GM19328 (cell line): ENCODE data around the gene FAM50A.
A peak's percentile ranks its signal among the peaks of the same experiment; 100 is the strongest.

Source experiments
- ATAC-seq: cut with Tn5 transposase; IDR thresholded peaks from one replicate; pipeline ENCODE4 v1.9.1; 2021; ENCODE audit warnings: mild to moderate bottlenecking, moderate library complexity; ENCODE audit not compliant: unreplicated experiment

FAM50A gene

GRCh38 chrX:154463611-154464220 lies 19.8 kb downstream of the FAM50A start:
- ATAC-seq = no peak

GRCh38 chrX:154464806-154465365 lies 20.9 kb downstream of the FAM50A start:
- no peak for ATAC-seq

GRCh38 chrX:154465601-154466000 lies 21.7 kb downstream of the FAM50A start:
- no peak for ATAC-seq

GRCh38 chrX:154466036-154466435 lies 22.1 kb downstream of the FAM50A start:
- no peak for ATAC-seq

GRCh38 chrX:154466907-154467306 lies 23.0 kb downstream of the FAM50A start:
- ATAC-seq = no peak

- no peak for ATAC-seq
Measured at GRCh38 chrX:154467556-154467955, 23.6 kb downstream of the FAM50A start.

GRCh38 chrX:154468217-154468616 lies 24.3 kb downstream of the FAM50A start:
- no peak for ATAC-seq

GRCh38 chrX:154469114-154469513 lies 25.2 kb downstream of the FAM50A start:
- ATAC-seq = no peak

- ATAC-seq = no peak
Measured at GRCh38 chrX:154469880-154470279, 25.9 kb downstream of the FAM50A start.

GRCh38 chrX:154470434-154470833 lies 26.5 kb downstream of the FAM50A start:
- ATAC-seq = no peak

- no peak for ATAC-seq
Measured at GRCh38 chrX:154470914-154471568, 27.1 kb downstream of the FAM50A start.

- ATAC-seq = no peak
Measured at GRCh38 chrX:154471839-154472684, 28.1 kb downstream of the FAM50A start.

- no peak for ATAC-seq
Measured at GRCh38 chrX:154472685-154473632, 29.0 kb downstream of the FAM50A start.

GRCh38 chrX:154473683-154474082 lies 29.7 kb downstream of the FAM50A start:
- no peak for ATAC-seq

GRCh38 chrX:154476821-154477220 lies 32.9 kb downstream of the FAM50A start:
- no peak for ATAC-seq

GRCh38 chrX:154477891-154478477 lies 34.0 kb downstream of the FAM50A start:
- ATAC-seq = no peak

- peak; percentile 79 for ATAC-seq
Measured at GRCh38 chrX:154478728-154479622, 35.0 kb downstream of the FAM50A start, which contains the start of gene LAGE3. TSS of gene LAGE3 (minus strand) at chrX:154479281. CDS start at chrX:154478915, 366 bp downstream.

- ATAC-seq = no peak
Measured at GRCh38 chrX:154481195-154481594, 37.3 kb downstream of the FAM50A start.
